HL-60 (cell line): Measurements from ENCODE around the gene TBC1D8B.

Experiments used
- DNase-seq, 2 experiments: peaks; one replicate each; pipeline ENCODE4 v3.0.0-alpha.2; 2010 to 2020; ENCODE audit warnings: low read depth in 1 of 2, low spot score in 1 of 2
- H3K27ac ChIP-seq: fragments of 250-450 bp; sonication (Bioruptor Pico); replicated peaks from 2 replicates; pipeline ENCODE4 v1.5.1; 2020; ENCODE audit warnings: mild to moderate bottlenecking, moderate library complexity
- H3K27me3 ChIP-seq: fragments of 250-450 bp; sonication (Bioruptor Pico); 2 replicates; pipeline ENCODE4 v1.5.1; 2021; ENCODE audit warnings: mild to moderate bottlenecking, moderate library complexity; ENCODE audit not compliant: insufficient read depth, poor library complexity, severe bottlenecking
- H3K4me3 ChIP-seq: replicated peaks from 2 replicates; pipeline ENCODE4 v1.5.1; 2011; ENCODE audit warnings: mild to moderate bottlenecking, control low read depth, low read length; ENCODE audit not compliant: insufficient read depth
- GABPA ChIP-seq: IDR thresholded peaks from 2 replicates; pipeline ENCODE4 v1.6.1; 2012; ENCODE audit warnings: low read depth
- POLR2AphosphoS5 ChIP-seq: IDR thresholded peaks from 2 replicates; pipeline ENCODE4 v1.6.1; 2012; ENCODE audit warnings: low read depth
- SPI1 ChIP-seq: IDR thresholded peaks from 2 replicates; pipeline ENCODE4 v1.6.1; 2012; ENCODE audit warnings: low read depth, mild to moderate bottlenecking, borderline replicate concordance
- TF ChIP-seq, protein P1 (sequence below): IDR thresholded peaks from one replicate; pipeline ENCODE4 v1.5.1; 2011; ENCODE audit warnings: low read length, control low read depth, inconsistent platforms; ENCODE audit not compliant: insufficient read depth
- TF ChIP-seq, protein P2 (sequence below): IDR thresholded peaks from 2 replicates; pipeline ENCODE4 v1.6.1; 2012; ENCODE audit warnings: low read depth; ENCODE audit not compliant: insufficient replicate concordance

The TBC1D8B gene

DNA sequence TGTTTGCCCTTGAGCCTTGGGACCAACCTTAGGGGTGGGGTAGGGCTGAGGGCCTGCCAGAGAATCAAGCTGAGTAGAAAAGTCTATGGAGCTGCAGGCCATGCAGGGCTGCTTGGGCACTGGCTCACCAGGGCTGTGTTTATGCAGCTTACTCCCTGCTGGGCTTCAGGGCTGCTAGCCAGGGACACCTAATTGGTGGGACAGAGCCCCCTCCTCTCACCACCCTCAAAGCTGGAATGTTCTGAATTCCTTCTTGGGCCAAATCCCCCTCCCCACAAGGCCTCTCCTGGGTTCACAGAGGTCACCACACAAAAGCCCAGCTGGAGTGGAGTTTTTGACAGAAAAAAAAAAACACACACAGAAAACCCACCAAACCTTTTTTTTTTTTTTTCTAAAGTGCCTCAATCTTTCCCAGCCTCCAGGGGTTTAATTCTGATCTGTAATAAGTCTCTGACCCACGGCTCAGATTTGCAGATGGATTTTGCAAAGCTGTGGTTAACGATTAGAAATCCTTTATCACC is 117.5 kb downstream of the TBC1D8B start, which contains the start of gene CLDN2:
TSS of gene CLDN2 (plus strand) at position 471 of the 521 bp plus-strand sequence. CDS start 7,827 bp downstream, outside the sequence.
- H3K27ac ChIP-seq, result no peak within 1 kb of the TSS
- H3K4me3 ChIP-seq, result no peak within 1 kb of the TSS
- no peak for DNase-seq
- TF ChIP-seq, protein P1, sequence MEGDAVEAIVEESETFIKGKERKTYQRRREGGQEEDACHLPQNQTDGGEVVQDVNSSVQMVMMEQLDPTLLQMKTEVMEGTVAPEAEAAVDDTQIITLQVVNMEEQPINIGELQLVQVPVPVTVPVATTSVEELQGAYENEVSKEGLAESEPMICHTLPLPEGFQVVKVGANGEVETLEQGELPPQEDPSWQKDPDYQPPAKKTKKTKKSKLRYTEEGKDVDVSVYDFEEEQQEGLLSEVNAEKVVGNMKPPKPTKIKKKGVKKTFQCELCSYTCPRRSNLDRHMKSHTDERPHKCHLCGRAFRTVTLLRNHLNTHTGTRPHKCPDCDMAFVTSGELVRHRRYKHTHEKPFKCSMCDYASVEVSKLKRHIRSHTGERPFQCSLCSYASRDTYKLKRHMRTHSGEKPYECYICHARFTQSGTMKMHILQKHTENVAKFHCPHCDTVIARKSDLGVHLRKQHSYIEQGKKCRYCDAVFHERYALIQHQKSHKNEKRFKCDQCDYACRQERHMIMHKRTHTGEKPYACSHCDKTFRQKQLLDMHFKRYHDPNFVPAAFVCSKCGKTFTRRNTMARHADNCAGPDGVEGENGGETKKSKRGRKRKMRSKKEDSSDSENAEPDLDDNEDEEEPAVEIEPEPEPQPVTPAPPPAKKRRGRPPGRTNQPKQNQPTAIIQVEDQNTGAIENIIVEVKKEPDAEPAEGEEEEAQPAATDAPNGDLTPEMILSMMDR, result no peak
- TF ChIP-seq, protein P2, sequence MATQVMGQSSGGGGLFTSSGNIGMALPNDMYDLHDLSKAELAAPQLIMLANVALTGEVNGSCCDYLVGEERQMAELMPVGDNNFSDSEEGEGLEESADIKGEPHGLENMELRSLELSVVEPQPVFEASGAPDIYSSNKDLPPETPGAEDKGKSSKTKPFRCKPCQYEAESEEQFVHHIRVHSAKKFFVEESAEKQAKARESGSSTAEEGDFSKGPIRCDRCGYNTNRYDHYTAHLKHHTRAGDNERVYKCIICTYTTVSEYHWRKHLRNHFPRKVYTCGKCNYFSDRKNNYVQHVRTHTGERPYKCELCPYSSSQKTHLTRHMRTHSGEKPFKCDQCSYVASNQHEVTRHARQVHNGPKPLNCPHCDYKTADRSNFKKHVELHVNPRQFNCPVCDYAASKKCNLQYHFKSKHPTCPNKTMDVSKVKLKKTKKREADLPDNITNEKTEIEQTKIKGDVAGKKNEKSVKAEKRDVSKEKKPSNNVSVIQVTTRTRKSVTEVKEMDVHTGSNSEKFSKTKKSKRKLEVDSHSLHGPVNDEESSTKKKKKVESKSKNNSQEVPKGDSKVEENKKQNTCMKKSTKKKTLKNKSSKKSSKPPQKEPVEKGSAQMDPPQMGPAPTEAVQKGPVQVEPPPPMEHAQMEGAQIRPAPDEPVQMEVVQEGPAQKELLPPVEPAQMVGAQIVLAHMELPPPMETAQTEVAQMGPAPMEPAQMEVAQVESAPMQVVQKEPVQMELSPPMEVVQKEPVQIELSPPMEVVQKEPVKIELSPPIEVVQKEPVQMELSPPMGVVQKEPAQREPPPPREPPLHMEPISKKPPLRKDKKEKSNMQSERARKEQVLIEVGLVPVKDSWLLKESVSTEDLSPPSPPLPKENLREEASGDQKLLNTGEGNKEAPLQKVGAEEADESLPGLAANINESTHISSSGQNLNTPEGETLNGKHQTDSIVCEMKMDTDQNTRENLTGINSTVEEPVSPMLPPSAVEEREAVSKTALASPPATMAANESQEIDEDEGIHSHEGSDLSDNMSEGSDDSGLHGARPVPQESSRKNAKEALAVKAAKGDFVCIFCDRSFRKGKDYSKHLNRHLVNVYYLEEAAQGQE, result no peak
- TF ChIP-seq SPI1 (no peak), GABPA (no peak), POLR2AphosphoS5 (no peak)
- H3K27me3 ChIP-seq, result no peaks in the 10 kb centered on the region

DNA sequence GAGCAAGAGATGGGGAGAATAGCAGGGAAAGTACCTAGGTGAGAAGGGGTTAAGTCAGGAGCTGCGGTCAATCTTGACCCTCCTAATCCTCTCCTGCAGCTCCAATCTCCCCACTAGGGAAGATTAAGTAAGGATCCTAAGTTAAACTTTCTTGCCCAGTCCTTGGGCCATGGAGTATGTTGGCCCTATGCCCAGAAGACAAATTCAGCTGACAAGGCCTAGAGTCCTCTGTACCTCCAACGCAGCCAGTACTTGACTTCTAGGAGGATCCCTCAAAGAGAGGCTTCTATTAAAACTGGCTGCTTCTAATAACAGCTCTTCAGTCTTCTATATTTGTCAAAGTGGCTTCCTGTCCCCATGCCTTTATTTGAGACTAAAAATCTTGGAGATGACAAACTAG is 119.2 kb downstream of the TBC1D8B start:
- TF ChIP-seq POLR2AphosphoS5, result no peak
- TF ChIP-seq SPI1, result no peak
- TF ChIP-seq, protein P2, result no peak
- TF ChIP-seq GABPA, result no peak
- TF ChIP-seq, protein P1, result no peak
- no peaks in the 10 kb centered on the region for H3K27me3 ChIP-seq
- H3K27ac ChIP-seq, result no peak overlapping the region
- H3K4me3 ChIP-seq, result no peak overlapping the region
- no peak for DNase-seq
